K562 (cell line): ENCODE measurements around the gene STK36. TPM values are rescaled to one million over a fixed set of nuclear protein-coding genes. Genes with fewer than 3 reads are reported as not detected.

Source experiments
- ATAC-seq: fragments of 200-7000 bp; cut with Tn5 transposase; 3 replicates; pipeline ENCODE4 v1.9.1; 2020; ENCODE audit warnings: moderate library complexity
- BruUV-seq: library from RNA; stranded (reverse); fragments of 400-500 nt; replicated peaks from 2 replicates; lab custom pipeline; 2021; lab: Mats Ljungman, UMichigan
- CTCF ChIA-PET: fragments of 300-600 bp; formaldehyde crosslinking; extraction: SDS; loops from one replicate; lab custom pipeline; 2021; ENCODE audit warnings: low intra/inter-chr PET ratio; lab: Yijun Ruan, JAX
- POLR2A ChIA-PET: fragments of 300-600, 350-650 bp; sonication (Branson Sonifier 250); formaldehyde crosslinking; extraction: SDS; loops from one replicate; lab custom pipeline; 2021; ENCODE audit warnings: antibody characterized with exemption, inconsistent platforms; lab: Yijun Ruan, JAX
- DNase-seq, 4 experiments: peaks; one replicate each; pipeline versions ENCODE4 v3.0.0 to v3.0.0-alpha.2; 2011 to 2018; ENCODE audit warnings: low spot score in 3 of 4, mixed read lengths in 3 of 4; ENCODE audit errors: extremely low read depth in 1 of 4
- FAIRE-seq: peaks from 2 replicates; lab custom pipeline; 2011; peaks lifted over from hg19 to GRCh38; lab: Jason Lieb, UNC
- H2AFZ ChIP-seq: 2 replicates; pipeline ENCODE4 v1.6.0; 2011; ENCODE audit warnings: low read depth, low read length, control low read depth, inconsistent platforms
- H3K27ac ChIP-seq: fragments of 200-600 bp; 3 replicates; pipeline ENCODE4 v1.8.0; 2011; ENCODE audit warnings: low read depth, mild to moderate bottlenecking, control low read depth, inconsistent platforms, low read length, moderate library complexity, mixed read lengths; ENCODE audit errors: extremely low read depth
- H3K27me3 ChIP-seq, 2 experiments: fragments of 300-600 bp in 1 of 2; 2 replicates in 1 of 2; 3 replicates in 1 of 2; pipeline versions ENCODE4 v1.6.0 to v1.8.0; 2011; ENCODE audit warnings: inconsistent platforms in 2 of 2, low read length in 2 of 2, mild to moderate bottlenecking in 1 of 2, mixed read lengths in 1 of 2, moderate library complexity in 1 of 2; ENCODE audit not compliant: control insufficient read depth in 2 of 2, insufficient read depth in 2 of 2
- H3K36me3 ChIP-seq: fragments of 300-600 bp; 3 replicates; pipeline ENCODE4 v1.8.0; 2011; ENCODE audit warnings: mild to moderate bottlenecking, low read length, inconsistent platforms; ENCODE audit not compliant: control insufficient read depth, insufficient read depth
- H3K4me1 ChIP-seq, 2 experiments: fragments of 200-600 bp in 1 of 2; replicated peaks in 1 of 2; 2 replicates in 1 of 2; 3 replicates in 1 of 2; pipeline versions ENCODE4 v1.5.1 to v1.8.0; 2011; ENCODE audit warnings: inconsistent platforms in 2 of 2, low read length in 2 of 2, mild to moderate bottlenecking in 1 of 2, mixed read lengths in 1 of 2, moderate library complexity in 1 of 2; ENCODE audit not compliant: control insufficient read depth in 2 of 2, insufficient read depth in 2 of 2
- H3K4me2 ChIP-seq: 2 replicates; pipeline ENCODE4 v1.6.1; 2011; ENCODE audit warnings: low read length, control low read depth, inconsistent platforms, mixed read lengths; ENCODE audit not compliant: insufficient read depth
- H3K4me3 ChIP-seq: fragments of 200-600 bp; sonication (generic), shearing (Covaris generic); 2 replicates; pipeline ENCODE4 v1.5.1; 2016; ENCODE audit warnings: control low read depth, inconsistent platforms
- H3K79me2 ChIP-seq: fragments of 200-600 bp; 3 replicates; pipeline ENCODE4 v1.8.0; 2011; ENCODE audit warnings: low read length, inconsistent platforms; ENCODE audit not compliant: control insufficient read depth, insufficient read depth
- H3K9ac ChIP-seq, 2 experiments: 2 replicates each; pipeline versions ENCODE4 v1.6.0 to v1.6.1; 2011; ENCODE audit warnings: low read depth in 2 of 2, low read length in 2 of 2, control low read depth in 1 of 2, inconsistent platforms in 1 of 2, mild to moderate bottlenecking in 1 of 2, mixed read lengths in 1 of 2; ENCODE audit not compliant: insufficient read depth in 1 of 2
- H3K9me1 ChIP-seq: one replicate; pipeline ENCODE4 v1.6.0; 2011; ENCODE audit warnings: inconsistent platforms, mild to moderate bottlenecking, low read length, moderate library complexity; ENCODE audit not compliant: control insufficient read depth, insufficient read depth
- H3K9me3 ChIP-seq: replicated peaks from 2 replicates; pipeline ENCODE4 v1.5.1; 2011; ENCODE audit warnings: low read depth, low read length, inconsistent platforms; ENCODE audit not compliant: control insufficient read depth, insufficient read depth
- H4K20me1 ChIP-seq: replicated peaks from 2 replicates; pipeline ENCODE4 v1.6.1; 2011; ENCODE audit warnings: low read length, inconsistent platforms, mixed read lengths; ENCODE audit not compliant: control insufficient read depth, insufficient read depth
- CHD4 ChIP-seq: fragments of 200-600 bp; sonication (generic); IDR thresholded peaks from 3 replicates; pipeline ENCODE4 v1.6.1; 2012; ENCODE audit warnings: low read depth, mild to moderate bottlenecking, mixed read lengths, low read length, inconsistent platforms; ENCODE audit not compliant: insufficient read depth, insufficient replicate concordance, poor library complexity, severe bottlenecking
- DIDO1 ChIP-seq: fragments of 450-650 bp; IDR thresholded peaks from 2 replicates; pipeline ENCODE4 v1.6.1; 2016; ENCODE audit warnings: low read depth, missing biosample characterization, missing genetic modification characterization
- FOXM1 ChIP-seq, 2 experiments: fragments of 450-650 bp in 1 of 2; sonication (generic) in 1 of 2; formaldehyde crosslinking in 1 of 2; IDR thresholded peaks; 2 replicates each; pipeline versions ENCODE4 v1.6.1 to v1.9.0; 2017 to 2022; ENCODE audit warnings: low read depth in 2 of 2, mild to moderate bottlenecking in 2 of 2, missing genetic modification reagents in 1 of 2, moderate library complexity in 1 of 2
- KAT2B ChIP-seq: IDR thresholded peaks from one replicate; pipeline ENCODE4 v1.6.1; 2012; ENCODE audit warnings: low read depth, mild to moderate bottlenecking, control low read depth, inconsistent platforms, low read length, moderate library complexity
- L3MBTL2 ChIP-seq: fragments of 450-650 bp; IDR thresholded peaks from 2 replicates; pipeline ENCODE4 v1.6.1; 2016; ENCODE audit warnings: mild to moderate bottlenecking, moderate library complexity
- POLR2A ChIP-seq: fragments of 450-650 bp; conservative IDR thresholded peaks from 2 replicates; pipeline ENCODE4 v1.6.1; 2016
- SIN3A ChIP-seq, 2 experiments: fragments of 150-350 bp in 1 of 2; IDR thresholded peaks; 2 replicates each; pipeline ENCODE4 v1.6.1; 2011 to 2016; ENCODE audit warnings: borderline replicate concordance in 2 of 2, low read depth in 2 of 2, low read length in 2 of 2, mild to moderate bottlenecking in 2 of 2, moderate library complexity in 2 of 2; ENCODE audit not compliant: control insufficient read depth in 1 of 2
- TSC22D4 ChIP-seq: fragments of 450-650 bp; IDR thresholded peaks from 2 replicates; pipeline ENCODE4 v1.6.1; 2016; ENCODE audit warnings: missing genetic modification characterization, missing biosample characterization, control low read depth
- ZC3H11A ChIP-seq: IDR thresholded peaks from 2 replicates; pipeline ENCODE4 v1.6.1; 2012; ENCODE audit warnings: low read depth, low read length, improper control_type of control experiment
- ZNF165 ChIP-seq: fragments of 250-450 bp; sonication (Bioruptor Pico); IDR thresholded peaks from 2 replicates; pipeline ENCODE4 v1.4.0; 2020; ENCODE audit warnings: borderline replicate concordance
- WGBS: fragments of 100-300 bp; shearing (Covaris generic); methylation state at CpG from one replicate; pipeline ENCODE4 v1.1.6; 2016; ENCODE audit warnings: low coverage, mixed read lengths; ENCODE audit not compliant: insufficient coverage; ENCODE audit errors: missing lambda C conversion rate; 5-methylcytosine and 5-hydroxymethylcytosine counted together
- in situ Hi-C: fragments of 300-500 bp; cut with MboI; formaldehyde crosslinking; loops from 4 replicates; pipeline ENCODE4 v1.15.0; 2018; ENCODE audit warnings: inconsistent platforms, mixed read lengths
- intact Hi-C: fragments of 100-400 bp; cut with micrococcal nuclease; formaldehyde crosslinking; loops from 2 replicates; pipeline ENCODE4 v1.14.2; 2022
- polyA plus RNA-seq, 8 experiments: library from polyadenylated mRNA; depleted of rRNA in 4 of 8; stranded (reverse) in 5 of 8; unstranded in 3 of 8; fragments of >200 nt; fragmentation: Nextera tagmentation in 2 of 8; fragmentation: Illumina TruSeq in 1 of 8; extraction: Ambion mirVana in 2 of 8; extraction: Trizol in 1 of 8; gene quantifications; 2 replicates each; pipeline versions ENCODE4 v1.2.1 to v1.2.3, GENCODE V29; 2011 to 2014; ENCODE audit warnings: inconsistent platforms in 1 of 8, missing spikeins in 1 of 8
- total RNA-seq, 7 experiments: library from RNA; depleted of rRNA in 6 of 7; stranded (reverse); fragments of >200 nt in 6 of 7; fragmentation: Illumina TruSeq in 2 of 7; extraction: Trizol in 2 of 7; gene quantifications; 2 replicates each; pipeline versions ENCODE4 v1.2.1 to v1.2.3, GENCODE V29; 2011 to 2021; ENCODE audit warnings: low replicate concordance in 1 of 7
- TF ChIP-seq, protein P1 (sequence below): sonication (generic); formaldehyde crosslinking; IDR thresholded peaks from 2 replicates; pipeline ENCODE4 v1.8.0; 2022; ENCODE audit warnings: mild to moderate bottlenecking, missing genetic modification reagents
- TF ChIP-seq, protein P2 (sequence below), 2 experiments: fragments of 450-650 bp; IDR thresholded peaks; 2 replicates each; pipeline ENCODE4 v1.6.1; 2018; ENCODE audit warnings: mild to moderate bottlenecking in 2 of 2, low read depth in 1 of 2; ENCODE audit not compliant: partially characterized antibody in 2 of 2

The STK36 gene
- total and polyA plus RNA-seq, 9 of the 15 experiments (the other 6 are each of a cell fraction or from before 2014, with no cell fraction given) = 3.5 to 12.4 (median 6.7) TPM

DNA sequence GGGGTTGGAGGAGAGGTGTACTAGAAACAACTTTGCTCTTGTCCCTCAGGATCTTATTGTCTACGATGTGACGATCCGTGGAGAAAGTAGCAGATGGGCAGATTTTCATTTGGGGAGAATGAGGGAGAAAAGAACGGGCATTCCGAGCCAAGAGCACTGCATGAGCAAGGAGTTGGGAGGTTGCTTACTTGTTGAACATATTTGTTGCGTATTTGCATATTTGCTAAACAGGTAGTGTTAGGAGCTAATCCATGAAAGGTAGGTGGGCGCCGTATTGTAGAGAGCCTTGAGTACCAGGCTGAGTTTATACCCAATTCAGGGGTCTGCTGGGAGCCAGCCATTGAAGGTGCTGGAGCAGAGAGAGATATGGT, 11.9 kb upstream of the STK36 start:
- peaks cover 32% of the 10 kb centered on the region for H3K79me2 ChIP-seq
- peaks cover 71% of the 10 kb centered on the region; the same call in 2 of the 3 replicates for H3K36me3 ChIP-seq

More for the DNA sequence above, 11.9 kb upstream of the STK36 start:
- H3K4me1 ChIP-seq = peaks cover 6 to 17% of the 10 kb centered on the region in 2 experiments; a peak in 3 of 5 replicates
- CTCF ChIA-PET = interaction anchor here (3.1 kb wide), 1 partner anchor 188 kb away, joined by 32 read pairs; no protein-coding TSS in a partner anchor
- in situ Hi-C loops = no loop called here
- H4K20me1 ChIP-seq = no peaks in the 10 kb centered on the region
- no peak for ATAC-seq
- H3K4me2 ChIP-seq = peak overlapping the region; percentile 99
- TSS peak; percentile 90 for BruUV-seq
- no peaks in the 10 kb centered on the region for H3K27me3 ChIP-seq
- peak overlapping the region; percentile 84 for H2AFZ ChIP-seq
- peak overlapping the region; percentile 61 for H3K4me3 ChIP-seq
- 3% methylated on average over 8 of the region's 8 CpGs for WGBS
- no peak for DNase-seq
- H3K9me3 ChIP-seq = no peaks in the 10 kb centered on the region
- peaks cover 7% of the 10 kb centered on the region for H3K9me1 ChIP-seq
- H3K9ac ChIP-seq = peak overlapping the region; percentile 91 to 96
- no peak for TF ChIP-seq TSC22D4 (tag)
- TF ChIP-seq KAT2B = no peak
- TF ChIP-seq SIN3A (IDR thresholded peaks at IDR 0.05; ENCODE audit: borderline replicate concordance in 2 of 2, control insufficient read depth in 1 of 2, low read depth in 2 of 2, low read length in 2 of 2) = 0 out of 4 replicates have a peak, but pooled peaks of 1 of the 2 experiments have one; percentile 26
- TF ChIP-seq DIDO1 (tag) = no peak
- TF ChIP-seq CHD4 = no peak
- no peak for TF ChIP-seq ZNF165
- TF ChIP-seq FOXM1 (IDR thresholded peaks at IDR 0.05; ENCODE audit: low read depth) = no peak
- 0 out of 2 replicates have a peak, but pooled peaks have one; percentile 14 for TF ChIP-seq FOXM1 (CRISPR knock-in tag; IDR thresholded peaks at IDR 0.05; ENCODE audit: low read depth)
- TF ChIP-seq, protein P1, sequence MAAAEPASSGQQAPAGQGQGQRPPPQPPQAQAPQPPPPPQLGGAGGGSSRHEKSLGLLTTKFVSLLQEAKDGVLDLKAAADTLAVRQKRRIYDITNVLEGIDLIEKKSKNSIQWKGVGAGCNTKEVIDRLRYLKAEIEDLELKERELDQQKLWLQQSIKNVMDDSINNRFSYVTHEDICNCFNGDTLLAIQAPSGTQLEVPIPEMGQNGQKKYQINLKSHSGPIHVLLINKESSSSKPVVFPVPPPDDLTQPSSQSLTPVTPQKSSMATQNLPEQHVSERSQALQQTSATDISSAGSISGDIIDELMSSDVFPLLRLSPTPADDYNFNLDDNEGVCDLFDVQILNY (CRISPR knock-in tag) = no peak
- TF ChIP-seq L3MBTL2 = no peak
- TF ChIP-seq POLR2A = peak; percentile 9; the same call in 1 of the 2 replicates
- TF ChIP-seq ZC3H11A = no peak
- TF ChIP-seq, protein P2, sequence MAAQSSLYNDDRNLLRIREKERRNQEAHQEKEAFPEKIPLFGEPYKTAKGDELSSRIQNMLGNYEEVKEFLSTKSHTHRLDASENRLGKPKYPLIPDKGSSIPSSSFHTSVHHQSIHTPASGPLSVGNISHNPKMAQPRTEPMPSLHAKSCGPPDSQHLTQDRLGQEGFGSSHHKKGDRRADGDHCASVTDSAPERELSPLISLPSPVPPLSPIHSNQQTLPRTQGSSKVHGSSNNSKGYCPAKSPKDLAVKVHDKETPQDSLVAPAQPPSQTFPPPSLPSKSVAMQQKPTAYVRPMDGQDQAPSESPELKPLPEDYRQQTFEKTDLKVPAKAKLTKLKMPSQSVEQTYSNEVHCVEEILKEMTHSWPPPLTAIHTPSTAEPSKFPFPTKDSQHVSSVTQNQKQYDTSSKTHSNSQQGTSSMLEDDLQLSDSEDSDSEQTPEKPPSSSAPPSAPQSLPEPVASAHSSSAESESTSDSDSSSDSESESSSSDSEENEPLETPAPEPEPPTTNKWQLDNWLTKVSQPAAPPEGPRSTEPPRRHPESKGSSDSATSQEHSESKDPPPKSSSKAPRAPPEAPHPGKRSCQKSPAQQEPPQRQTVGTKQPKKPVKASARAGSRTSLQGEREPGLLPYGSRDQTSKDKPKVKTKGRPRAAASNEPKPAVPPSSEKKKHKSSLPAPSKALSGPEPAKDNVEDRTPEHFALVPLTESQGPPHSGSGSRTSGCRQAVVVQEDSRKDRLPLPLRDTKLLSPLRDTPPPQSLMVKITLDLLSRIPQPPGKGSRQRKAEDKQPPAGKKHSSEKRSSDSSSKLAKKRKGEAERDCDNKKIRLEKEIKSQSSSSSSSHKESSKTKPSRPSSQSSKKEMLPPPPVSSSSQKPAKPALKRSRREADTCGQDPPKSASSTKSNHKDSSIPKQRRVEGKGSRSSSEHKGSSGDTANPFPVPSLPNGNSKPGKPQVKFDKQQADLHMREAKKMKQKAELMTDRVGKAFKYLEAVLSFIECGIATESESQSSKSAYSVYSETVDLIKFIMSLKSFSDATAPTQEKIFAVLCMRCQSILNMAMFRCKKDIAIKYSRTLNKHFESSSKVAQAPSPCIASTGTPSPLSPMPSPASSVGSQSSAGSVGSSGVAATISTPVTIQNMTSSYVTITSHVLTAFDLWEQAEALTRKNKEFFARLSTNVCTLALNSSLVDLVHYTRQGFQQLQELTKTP (IDR thresholded peaks at IDR 0.05; ENCODE audit: low read depth in 1 of 2, partially characterized antibody in 2 of 2) = no peak
- TF ChIP-seq, all 486 proteins: peak for 3
- FAIRE-seq = no peak
- POLR2A ChIA-PET = interaction anchor here (0.6 to 1.9 kb wide), 8 partner anchors 8 to 65 kb away, joined by 3 to 10 read pairs (median 4); partner anchors contain the start of genes RNF25 and STK36
- H3K27ac ChIP-seq = peak overlapping the region; percentile 73
- intact Hi-C loops = loop anchor here (2.0 kb wide), 1 partner anchor 187 kb away; no protein-coding TSS in a partner anchor
